AG04449 (cell line): ENCODE data around the gene ARHGAP18.

Experiments used
- CTCF ChIA-PET: fragments of 350-600 bp; formaldehyde crosslinking; extraction: SDS; loops from one replicate; lab custom pipeline; 2021; ENCODE audit warnings: antibody characterized with exemption; lab: Yijun Ruan, JAX
- POLR2A ChIA-PET: fragments of 400-600, 350-600 bp; formaldehyde crosslinking; extraction: SDS; loops from one replicate; lab custom pipeline; 2020; ENCODE audit warnings: antibody characterized with exemption, inconsistent platforms; lab: Yijun Ruan, JAX
- DNase-seq: peaks from one replicate; pipeline ENCODE4 v3.0.0-alpha.2; 2010; ENCODE audit warnings: low read depth, low spot score
- H3K4me3 ChIP-seq: 2 replicates; pipeline ENCODE4 v1.5.1; 2011; ENCODE audit warnings: low read depth, mild to moderate bottlenecking, control low read depth, low read length
- TF ChIP-seq, protein P1 (sequence below): IDR thresholded peaks from one replicate; pipeline ENCODE4 v1.5.1; 2011; ENCODE audit warnings: mild to moderate bottlenecking, moderate library complexity, low read length, control low read depth, inconsistent platforms; ENCODE audit not compliant: insufficient read depth; ENCODE audit errors: missing control alignments

Gene ARHGAP18

GRCh38 chr6:129681913-129682205 lies 28.1 kb downstream of the ARHGAP18 start:
- ChIA-PET CTCF (interaction anchor here (0.9 to 1.1 kb wide), 3 partner anchors 8 to 183 kb away, joined by 3 to 4 read pairs (median 3); no protein-coding TSS in a partner anchor), POLR2A (no interaction called here)
- no peak overlapping the region for H3K4me3 ChIP-seq
- no peak for DNase-seq
- TF ChIP-seq, protein P1, sequence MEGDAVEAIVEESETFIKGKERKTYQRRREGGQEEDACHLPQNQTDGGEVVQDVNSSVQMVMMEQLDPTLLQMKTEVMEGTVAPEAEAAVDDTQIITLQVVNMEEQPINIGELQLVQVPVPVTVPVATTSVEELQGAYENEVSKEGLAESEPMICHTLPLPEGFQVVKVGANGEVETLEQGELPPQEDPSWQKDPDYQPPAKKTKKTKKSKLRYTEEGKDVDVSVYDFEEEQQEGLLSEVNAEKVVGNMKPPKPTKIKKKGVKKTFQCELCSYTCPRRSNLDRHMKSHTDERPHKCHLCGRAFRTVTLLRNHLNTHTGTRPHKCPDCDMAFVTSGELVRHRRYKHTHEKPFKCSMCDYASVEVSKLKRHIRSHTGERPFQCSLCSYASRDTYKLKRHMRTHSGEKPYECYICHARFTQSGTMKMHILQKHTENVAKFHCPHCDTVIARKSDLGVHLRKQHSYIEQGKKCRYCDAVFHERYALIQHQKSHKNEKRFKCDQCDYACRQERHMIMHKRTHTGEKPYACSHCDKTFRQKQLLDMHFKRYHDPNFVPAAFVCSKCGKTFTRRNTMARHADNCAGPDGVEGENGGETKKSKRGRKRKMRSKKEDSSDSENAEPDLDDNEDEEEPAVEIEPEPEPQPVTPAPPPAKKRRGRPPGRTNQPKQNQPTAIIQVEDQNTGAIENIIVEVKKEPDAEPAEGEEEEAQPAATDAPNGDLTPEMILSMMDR, result no peak

- ChIA-PET POLR2A (no interaction called here), CTCF (interaction anchor here (1.1 to 1.4 kb wide), 2 partner anchors 94 to 213 kb away, joined by 3 read pairs; no protein-coding TSS in a partner anchor)
- H3K4me3 ChIP-seq, result no peak overlapping the region
- DNase-seq, result no peak
- TF ChIP-seq, protein P1, result no peak
Observed at GRCh38 chr6:129680633-129681032, 29.3 kb downstream of the ARHGAP18 start.

DNA sequence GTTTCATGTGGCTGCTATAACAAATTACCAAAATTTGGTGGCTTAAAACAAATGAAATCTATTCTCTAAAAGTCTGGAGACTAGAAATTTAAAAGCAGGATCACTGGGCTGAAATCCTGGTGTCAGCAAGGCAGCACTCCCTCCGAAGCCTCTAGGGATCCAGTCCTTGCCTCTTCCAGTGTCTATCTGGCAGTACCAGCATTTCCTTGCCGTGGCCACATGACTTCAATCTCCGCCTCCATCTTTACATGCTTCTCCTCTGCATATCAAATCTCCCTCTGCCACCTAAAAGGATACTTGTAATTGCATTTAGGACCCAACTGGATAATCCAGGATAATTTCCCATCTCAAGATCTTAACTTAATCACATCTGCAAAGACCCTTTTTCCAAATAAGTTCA lies 30.2 kb downstream of the ARHGAP18 start:
- CTCF ChIA-PET, result interaction anchor here (1.1 to 1.4 kb wide), 2 partner anchors 95 to 213 kb away, joined by 3 read pairs; no protein-coding TSS in a partner anchor

DNA sequence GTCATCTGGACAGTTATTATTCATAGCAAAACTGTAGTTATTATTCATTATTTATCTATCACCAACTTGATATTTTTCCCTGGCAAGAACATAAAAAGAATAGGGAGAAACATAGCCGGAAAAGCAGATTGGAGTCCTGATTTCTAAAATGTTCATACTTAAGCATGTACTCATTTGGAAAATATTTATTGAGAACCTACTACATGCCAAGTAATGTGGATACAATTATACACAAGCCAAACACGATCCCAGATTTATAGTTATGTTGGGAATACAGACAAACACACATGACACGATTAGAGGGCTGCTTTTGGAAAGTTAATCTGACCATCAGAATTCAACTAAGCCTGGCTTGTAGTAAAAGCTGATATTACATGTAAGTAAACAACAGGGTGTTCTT lies 30.7 kb downstream of the ARHGAP18 start:
- TF ChIP-seq, protein P1, result no peak
- ChIA-PET POLR2A (no interaction called here), CTCF (interaction anchor here (1.4 kb wide), 1 partner anchor 96 kb away, joined by 3 read pairs; no protein-coding TSS in a partner anchor)
- peak overlapping the region; percentile 0 for H3K4me3 ChIP-seq
- DNase-seq, result no peak

More for the DNA sequence above, 30.2 kb downstream of the ARHGAP18 start:
- H3K4me3 ChIP-seq, result peak overlapping the region; percentile 0
- POLR2A ChIA-PET, result no interaction called here
- TF ChIP-seq, protein P1, result no peak
- no peak for DNase-seq

- POLR2A ChIA-PET, result no interaction called here
- CTCF ChIA-PET, result interaction anchor here (0.9 kb wide), 1 partner anchor 97 kb away, joined by 3 read pairs; no protein-coding TSS in a partner anchor
- no peak overlapping the region for H3K4me3 ChIP-seq
- no peak for DNase-seq
- TF ChIP-seq, protein P1, result no peak
Observed at GRCh38 chr6:129678463-129678862, 31.5 kb downstream of the ARHGAP18 start.

- TF ChIP-seq, protein P1, result no peak
- ChIA-PET POLR2A (no interaction called here), CTCF (interaction anchor here (0.9 to 1.7 kb wide), 3 partner anchors 22 to 97 kb away, joined by 3 to 6 read pairs (median 3); no protein-coding TSS in a partner anchor)
- no peak overlapping the region for H3K4me3 ChIP-seq
- DNase-seq, result no peak
Observed at GRCh38 chr6:129677620-129678325, 32.2 kb downstream of the ARHGAP18 start.
